Nephron progenitor cell (in vitro differentiated cells): ENCODE data around the gene ABHD17C.

Source experiments
- DNase-seq: peaks from one replicate; pipeline ENCODE4 v3.0.0; 2021
- H3K27ac Mint-ChIP-seq: 2 replicates; pipeline ENCODE4 v1.8.0; 2021; ENCODE audit warnings: mild to moderate bottlenecking, moderate library complexity, mixed read lengths
- H3K27me3 Mint-ChIP-seq: 2 replicates; pipeline ENCODE4 v1.8.0; 2021; ENCODE audit warnings: mild to moderate bottlenecking, low read depth, mixed read lengths; ENCODE audit not compliant: poor library complexity
- H3K36me3 Mint-ChIP-seq: 2 replicates; pipeline ENCODE4 v1.8.0; 2021; ENCODE audit warnings: low read depth, mixed read lengths
- H3K4me1 Mint-ChIP-seq: 2 replicates; pipeline ENCODE4 v1.8.0; 2021; ENCODE audit warnings: mixed read lengths
- H3K4me3 Mint-ChIP-seq: 2 replicates; pipeline ENCODE4 v1.8.0; 2021; ENCODE audit warnings: mild to moderate bottlenecking, moderate library complexity, mixed read lengths
- H3K9me3 Mint-ChIP-seq: 2 replicates; pipeline ENCODE4 v1.8.0; 2021; ENCODE audit warnings: mild to moderate bottlenecking, moderate library complexity, mixed read lengths
- CTCF ChIP-seq: fragments of 200-600 bp; sonication (generic); IDR thresholded peaks from 2 replicates; pipeline ENCODE4 v1.5.0; 2021; ENCODE audit warnings: antibody characterized with exemption

The ABHD17C gene

GRCh38 chr15:80744415-80744814 lies 49.3 kb downstream of the ABHD17C start:
- Mint-ChIP-seq H3K4me1 (peaks cover 61% of the 10 kb centered on the region), H3K27ac (peak overlapping the region; percentile 30)

DNA sequence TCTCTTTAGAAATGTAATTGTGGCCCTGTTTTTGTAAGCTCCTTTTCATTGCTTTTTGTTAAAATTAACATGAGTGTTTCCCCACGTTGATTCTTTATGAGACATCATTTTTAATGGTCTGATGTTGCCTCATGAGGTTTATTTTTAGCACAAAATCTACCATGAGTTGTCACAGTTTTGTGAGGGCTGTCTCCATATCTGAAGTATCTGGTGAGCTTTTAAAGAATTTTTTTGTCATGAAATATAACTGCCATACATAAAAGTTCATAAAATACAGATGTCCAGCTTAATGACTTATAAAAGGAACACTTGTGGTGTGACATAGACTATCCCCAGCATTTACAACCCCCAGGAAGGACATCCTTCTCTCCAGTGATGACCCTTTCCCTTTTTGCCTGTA lies 49.7 kb downstream of the ABHD17C start:
- Mint-ChIP-seq H3K27ac (no peak overlapping the region), H3K4me1 (peaks cover 61% of the 10 kb centered on the region), H3K27me3 (peaks cover 2% of the 10 kb centered on the region), H3K4me3 (no peak overlapping the region), H3K9me3 (peaks cover 14% of the 10 kb centered on the region), H3K36me3 (peaks cover 19% of the 10 kb centered on the region)
- no peak for DNase-seq
- no peak for TF ChIP-seq CTCF

More at GRCh38 chr15:80744415-80744814, 49.3 kb downstream of the ABHD17C start:
- Mint-ChIP-seq H3K9me3 (peaks cover 19% of the 10 kb centered on the region), H3K27me3 (peaks cover 4% of the 10 kb centered on the region), H3K4me3 (no peak overlapping the region), H3K36me3 (peaks cover 23% of the 10 kb centered on the region)
- TF ChIP-seq CTCF, result no peak
- no peak for DNase-seq

DNA sequence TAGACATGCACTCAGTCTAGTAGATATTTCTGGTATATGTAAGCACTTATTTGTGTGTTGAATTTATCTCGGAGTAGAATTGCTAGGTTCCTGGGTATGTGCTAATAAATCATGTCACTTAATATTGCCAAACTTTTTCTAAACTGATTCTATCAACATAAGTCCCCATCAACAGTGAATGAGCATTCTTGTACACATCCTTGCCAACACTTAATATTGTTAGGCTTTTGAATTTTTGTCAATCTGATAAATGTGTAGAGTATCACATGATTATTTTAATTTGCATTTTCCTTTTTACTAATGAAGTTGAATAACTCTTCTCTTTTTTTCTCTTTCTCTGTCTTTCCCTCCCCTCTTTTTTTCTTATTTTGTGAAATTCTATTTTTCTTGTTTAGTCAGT lies 50.8 kb downstream of the ABHD17C start:
- H3K9me3 Mint-ChIP-seq, result peaks cover 10% of the 10 kb centered on the region
- peaks cover 61% of the 10 kb centered on the region for H3K4me1 Mint-ChIP-seq
- no peaks in the 10 kb centered on the region for H3K27me3 Mint-ChIP-seq
- H3K27ac Mint-ChIP-seq, result no peak overlapping the region
- H3K36me3 Mint-ChIP-seq, result peaks cover 24% of the 10 kb centered on the region
- H3K4me3 Mint-ChIP-seq, result no peak overlapping the region
- DNase-seq, result no peak
- no peak for TF ChIP-seq CTCF

DNA sequence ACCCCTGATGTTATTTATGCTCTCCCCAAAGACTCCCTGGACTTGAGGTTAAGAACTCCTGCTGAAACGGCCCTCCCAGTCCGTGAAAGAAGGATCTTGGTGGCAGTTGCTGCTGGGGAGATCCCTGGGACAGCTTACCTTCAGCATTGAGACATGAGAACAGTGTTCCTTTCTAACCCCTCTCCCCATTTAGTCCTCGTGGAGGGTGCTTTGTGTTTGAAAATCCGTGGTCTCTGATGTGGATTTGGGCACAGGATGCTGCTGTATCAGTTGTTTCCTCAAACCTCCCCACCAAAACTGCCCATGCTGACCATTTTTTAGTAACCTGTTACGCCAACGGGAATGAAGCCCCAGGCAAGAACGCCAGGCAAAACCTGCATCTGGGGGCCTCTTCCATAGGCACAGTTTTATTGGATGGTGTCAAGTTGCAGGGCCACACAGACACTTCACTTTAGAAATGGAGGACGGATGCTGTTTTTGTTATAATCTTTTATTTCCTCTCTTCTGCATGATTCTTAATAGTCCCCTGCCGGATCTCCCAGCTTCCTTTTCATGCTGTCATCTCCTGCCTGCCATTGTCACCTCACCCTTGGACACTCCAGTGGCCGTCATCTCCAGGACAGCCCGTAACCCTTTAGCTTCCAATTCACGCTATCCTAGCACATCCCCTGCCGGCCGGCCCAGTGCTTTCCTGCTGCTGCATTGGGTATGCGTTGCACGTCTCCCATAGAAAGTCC lies 52.4 kb downstream of the ABHD17C start:
- no peak for TF ChIP-seq CTCF
- peaks cover 10% of the 10 kb centered on the region for H3K9me3 Mint-ChIP-seq
- H3K36me3 Mint-ChIP-seq, result peaks cover 20% of the 10 kb centered on the region
- H3K27me3 Mint-ChIP-seq, result no peaks in the 10 kb centered on the region
- peak overlapping the region; percentile 47 for H3K27ac Mint-ChIP-seq
- peak; percentile 28 for DNase-seq
- H3K4me3 Mint-ChIP-seq, result peak overlapping the region; percentile 75
- peaks cover 60% of the 10 kb centered on the region for H3K4me1 Mint-ChIP-seq

GRCh38 chr15:80749589-80749988 lies 54.5 kb downstream of the ABHD17C start:
- H3K27me3 Mint-ChIP-seq, result no peaks in the 10 kb centered on the region
- H3K36me3 Mint-ChIP-seq, result peaks cover 27% of the 10 kb centered on the region
- H3K27ac Mint-ChIP-seq, result no peak overlapping the region
- no peak for DNase-seq
- H3K9me3 Mint-ChIP-seq, result peaks cover 10% of the 10 kb centered on the region
- H3K4me1 Mint-ChIP-seq, result peaks cover 44% of the 10 kb centered on the region
- no peak overlapping the region for H3K4me3 Mint-ChIP-seq
- no peak for TF ChIP-seq CTCF

DNA sequence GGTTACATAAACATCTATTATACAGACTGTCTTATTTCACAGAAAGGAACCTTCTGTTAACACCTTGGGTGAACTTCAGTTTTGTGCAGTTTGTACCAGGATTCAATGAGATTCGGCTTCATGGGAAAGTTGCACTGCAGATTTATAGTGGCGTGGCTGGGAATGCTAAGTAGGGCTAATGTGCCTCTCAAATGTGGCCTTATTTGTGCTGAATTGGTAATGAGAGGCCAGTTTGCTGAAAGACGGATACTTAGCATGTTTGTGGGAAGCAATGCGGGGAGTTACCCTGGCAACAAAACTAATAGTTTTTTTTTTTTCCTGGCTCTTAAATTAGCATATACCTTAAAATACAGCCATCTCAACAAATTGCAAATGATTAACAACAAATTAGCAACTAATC lies 55.5 kb downstream of the ABHD17C start:
- Mint-ChIP-seq H3K9me3 (peaks cover 9% of the 10 kb centered on the region), H3K4me3 (no peak overlapping the region), H3K27me3 (no peaks in the 10 kb centered on the region), H3K36me3 (peaks cover 26% of the 10 kb centered on the region), H3K4me1 (peaks cover 34% of the 10 kb centered on the region), H3K27ac (no peak overlapping the region)
- DNase-seq, result no peak
- TF ChIP-seq CTCF, result no peak
